Endodermal cell (in vitro differentiated cells): ENCODE measurements around the gene THEM4. TPM values are rescaled to one million over a fixed set of nuclear protein-coding genes. Genes with fewer than 3 reads are reported as not detected.

Experiments used
- DNase-seq: peaks from one replicate; pipeline ENCODE4 v3.0.0-alpha.2; 2017
- H3K27ac ChIP-seq: 2 replicates; pipeline ENCODE4 v1.5.1; 2013; ENCODE audit warnings: mild to moderate bottlenecking, low read depth, low read length, moderate library complexity
- H3K27me3 ChIP-seq: 2 replicates; pipeline ENCODE4 v1.6.1; 2013; ENCODE audit warnings: mild to moderate bottlenecking, low read length, moderate library complexity; ENCODE audit not compliant: insufficient read depth, control insufficient read depth, poor library complexity, severe bottlenecking
- H3K36me3 ChIP-seq: 2 replicates; pipeline ENCODE4 v1.7.0; 2013; ENCODE audit warnings: mild to moderate bottlenecking, low read length, moderate library complexity; ENCODE audit not compliant: control insufficient read depth, insufficient read depth
- H3K4me1 ChIP-seq: one replicate; pipeline ENCODE4 v1.7.0; 2013; ENCODE audit warnings: low read length; ENCODE audit not compliant: control insufficient read depth, insufficient read depth
- H3K4me3 ChIP-seq: 2 replicates; pipeline ENCODE4 v1.5.1; 2013; ENCODE audit warnings: mild to moderate bottlenecking, low read length, moderate library complexity
- H3K9ac ChIP-seq: 2 replicates; pipeline ENCODE4 v1.6.1; 2013; ENCODE audit warnings: mild to moderate bottlenecking, low read length, moderate library complexity; ENCODE audit not compliant: poor library complexity, severe bottlenecking; ENCODE audit errors: extremely low read depth
- H3K9me3 ChIP-seq: 2 replicates; pipeline ENCODE4 v1.6.1; 2013; ENCODE audit warnings: mild to moderate bottlenecking, low read length, moderate library complexity; ENCODE audit not compliant: control insufficient read depth
- H3K27ac Mint-ChIP-seq: 2 replicates; pipeline ENCODE4 v1.8.0; 2020; ENCODE audit warnings: mixed read lengths
- H3K27me3 Mint-ChIP-seq: 2 replicates; pipeline ENCODE4 v1.8.0; 2021; ENCODE audit warnings: mild to moderate bottlenecking, mixed read lengths; ENCODE audit not compliant: insufficient read depth
- H3K36me3 Mint-ChIP-seq: 2 replicates; pipeline ENCODE4 v1.8.0; 2020; ENCODE audit warnings: low read depth, mixed read lengths
- H3K4me1 Mint-ChIP-seq: 2 replicates; pipeline ENCODE4 v1.8.0; 2020; ENCODE audit warnings: mixed read lengths
- H3K4me3 Mint-ChIP-seq: 2 replicates; pipeline ENCODE4 v1.8.0; 2020; ENCODE audit warnings: mild to moderate bottlenecking, moderate library complexity, mixed read lengths
- H3K9me3 Mint-ChIP-seq: 2 replicates; pipeline ENCODE4 v1.8.0; 2020; ENCODE audit warnings: mild to moderate bottlenecking, mixed read lengths
- CTCF ChIP-seq: fragments of 200-600 bp; sonication (generic); conservative IDR thresholded peaks from 2 replicates; pipeline ENCODE4 v1.5.0; 2021; ENCODE audit warnings: antibody characterized with exemption, mild to moderate bottlenecking
- WGBS, 2 experiments: methylation state at CpG; one replicate each; pipeline versions ENCODE4 v1.1.5 to v1.1.7; 2013; ENCODE audit warnings: missing lambda C conversion rate in 2 of 2, mixed read lengths in 1 of 2; ENCODE audit not compliant: insufficient coverage in 1 of 2, insufficient read length in 1 of 2; 5-methylcytosine and 5-hydroxymethylcytosine counted together
- total RNA-seq, 2 donors: library from RNA; stranded (reverse); fragmentation: NEBNext Ultra II Directional in 1 of 2; extraction: Animal tissue kit (Norgen Biotek cat#: 25700) in 1 of 2; gene quantifications; 2 replicates in 1 of 2; 3 replicates in 1 of 2; pipeline ENCODE4 v1.2.1, GENCODE V29; 2021

Gene THEM4
- total RNA-seq, 2 donors from 2014 or later = 12.2 to 14.3 TPM

GRCh38 chr1:151852733-151853132, 56.6 kb downstream of the THEM4 start:
- Histone ChIP-seq H3K4me1 (no peaks in the 10 kb centered on the region), H3K9me3 (no peaks in the 10 kb centered on the region), H3K27ac (no peak overlapping the region), H3K4me3 (no peak overlapping the region), H3K27me3 (no peaks in the 10 kb centered on the region), H3K9ac (no peak overlapping the region), H3K36me3 (no peaks in the 10 kb centered on the region)
- Mint-ChIP-seq H3K4me3 (no peak overlapping the region), H3K27ac (no peak overlapping the region), H3K27me3 (peaks cover 39% of the 10 kb centered on the region), H3K9me3 (no peaks in the 10 kb centered on the region), H3K4me1 (no peaks in the 10 kb centered on the region), H3K36me3 (no peaks in the 10 kb centered on the region)
- peak; percentile 29 for DNase-seq
- WGBS, 2 experiments = 94 to 96% methylated on average over 4 of the region's 4 CpGs
- no peak for TF ChIP-seq CTCF

- peaks cover 32% of the 10 kb centered on the region for H3K27me3 Mint-ChIP-seq
- H3K36me3 Mint-ChIP-seq = no peaks in the 10 kb centered on the region
- DNase-seq = peak; percentile 42
- no peak overlapping the region for H3K9ac ChIP-seq
- no peaks in the 10 kb centered on the region for H3K9me3 ChIP-seq
- H3K4me3 ChIP-seq = no peak overlapping the region
- no peaks in the 10 kb centered on the region for H3K4me1 ChIP-seq
- H3K9me3 Mint-ChIP-seq = no peaks in the 10 kb centered on the region
- no peak overlapping the region for H3K4me3 Mint-ChIP-seq
- no peaks in the 10 kb centered on the region for H3K36me3 ChIP-seq
- no peaks in the 10 kb centered on the region for H3K4me1 Mint-ChIP-seq
- H3K27ac ChIP-seq = no peak overlapping the region
- no peaks in the 10 kb centered on the region for H3K27me3 ChIP-seq
- 92% methylated on average over 5 to 8 of the region's 8 CpGs for WGBS, 2 experiments
- no peak for TF ChIP-seq CTCF
- no peak overlapping the region for H3K27ac Mint-ChIP-seq
Observed at GRCh38 chr1:151851886-151852285, 57.4 kb downstream of the THEM4 start.

- H3K9me3 ChIP-seq = no peaks in the 10 kb centered on the region
- H3K36me3 ChIP-seq = no peaks in the 10 kb centered on the region
- TF ChIP-seq CTCF = no peak
- Mint-ChIP-seq H3K9me3 (no peaks in the 10 kb centered on the region), H3K4me1 (peaks cover 9% of the 10 kb centered on the region), H3K36me3 (no peaks in the 10 kb centered on the region), H3K27me3 (peaks cover 26% of the 10 kb centered on the region), H3K27ac (no peak overlapping the region), H3K4me3 (no peak overlapping the region)
- no peak overlapping the region for H3K9ac ChIP-seq
- DNase-seq = peak; percentile 17
- H3K4me3 ChIP-seq = no peak overlapping the region
- H3K27ac ChIP-seq = no peak overlapping the region
- peaks cover 4% of the 10 kb centered on the region for H3K4me1 ChIP-seq
- H3K27me3 ChIP-seq = no peaks in the 10 kb centered on the region
Observed at GRCh38 chr1:151849871-151850270, 59.4 kb downstream of the THEM4 start.
